Activated CD4-positive, alpha-beta memory T cell treated with anti-CD3 and anti-CD28 coated beads for 36 hours (primary cell): ENCODE results near the gene ATP8A2. TPM values are rescaled to one million over a fixed set of nuclear protein-coding genes. Genes with fewer than 3 reads are reported as not detected.

Experiments
- CTCF ChIA-PET: fragments of 350-600 bp; sonication (Branson Sonifier 250); formaldehyde crosslinking; loops from one replicate; lab custom pipeline; 2021; ENCODE audit warnings: antibody characterized with exemption, inconsistent platforms; lab: Charles Lee
- POLR2A ChIA-PET: fragments of 350-600 bp; sonication (Branson Sonifier 250); formaldehyde crosslinking; loops from one replicate; lab custom pipeline; 2021; ENCODE audit warnings: antibody characterized with exemption; lab: Charles Lee
- DNase-seq: peaks from one replicate; pipeline ENCODE4 v3.0.0-alpha.2; 2020
- H3K27ac Mint-ChIP-seq: one replicate; pipeline ENCODE4 v1.8.0; 2021; ENCODE audit warnings: mixed read lengths
- H3K27me3 Mint-ChIP-seq: one replicate; pipeline ENCODE4 v1.8.0; 2021; ENCODE audit warnings: mixed read lengths
- H3K36me3 Mint-ChIP-seq: one replicate; pipeline ENCODE4 v1.8.0; 2021; ENCODE audit warnings: mixed read lengths
- H3K4me1 Mint-ChIP-seq: one replicate; pipeline ENCODE4 v1.8.0; 2021; ENCODE audit warnings: low read depth, mixed read lengths
- H3K4me3 Mint-ChIP-seq: one replicate; pipeline ENCODE4 v1.8.0; 2021; ENCODE audit warnings: mild to moderate bottlenecking, mixed read lengths
- H3K9me3 Mint-ChIP-seq: one replicate; pipeline ENCODE4 v1.8.0; 2021; ENCODE audit warnings: mixed read lengths
- intact Hi-C: fragments of 100-400 bp; cut with micrococcal nuclease; formaldehyde crosslinking; loops from one replicate; pipeline ENCODE4 v1.15.1; 2023
- total RNA-seq, 2 experiments: library from RNA; stranded (reverse); gene quantifications; one replicate each; pipeline ENCODE4 v1.2.3, GENCODE V29; 2021

The ATP8A2 gene
- total RNA-seq, 2 experiments from 2014 or later, result 0.22 to 0.29 TPM

DNA sequence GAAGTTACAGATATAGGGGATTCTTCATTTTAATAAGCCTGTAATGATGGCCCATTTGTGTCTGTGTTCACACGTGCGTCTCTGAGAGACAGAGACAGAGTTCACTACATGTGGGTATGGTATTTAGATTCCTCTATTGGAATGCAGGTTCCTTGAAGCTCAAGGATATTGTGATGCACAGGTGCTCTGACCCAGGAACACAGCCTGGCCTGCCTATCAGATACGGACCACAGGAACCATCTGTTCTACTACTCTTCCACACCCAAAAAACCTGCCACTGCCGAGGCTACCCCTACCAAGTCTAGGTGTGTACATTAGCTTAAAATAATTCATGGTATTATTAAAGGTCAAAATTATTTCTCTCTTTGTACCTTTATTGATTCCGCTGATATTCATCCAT, 289.2 kb downstream of the ATP8A2 start:
- ChIA-PET CTCF (no interaction called here), POLR2A (no interaction called here)
- no peaks in the 10 kb centered on the region for H3K9me3 Mint-ChIP-seq
- DNase-seq, result no peak
- H3K4me1 Mint-ChIP-seq, result no peaks in the 10 kb centered on the region
- peaks cover 3% of the 10 kb centered on the region for H3K27me3 Mint-ChIP-seq
- H3K27ac Mint-ChIP-seq, result no peak overlapping the region
- intact Hi-C loops, result no loop called here
- no peaks in the 10 kb centered on the region for H3K36me3 Mint-ChIP-seq
- no peak overlapping the region for H3K4me3 Mint-ChIP-seq

DNA sequence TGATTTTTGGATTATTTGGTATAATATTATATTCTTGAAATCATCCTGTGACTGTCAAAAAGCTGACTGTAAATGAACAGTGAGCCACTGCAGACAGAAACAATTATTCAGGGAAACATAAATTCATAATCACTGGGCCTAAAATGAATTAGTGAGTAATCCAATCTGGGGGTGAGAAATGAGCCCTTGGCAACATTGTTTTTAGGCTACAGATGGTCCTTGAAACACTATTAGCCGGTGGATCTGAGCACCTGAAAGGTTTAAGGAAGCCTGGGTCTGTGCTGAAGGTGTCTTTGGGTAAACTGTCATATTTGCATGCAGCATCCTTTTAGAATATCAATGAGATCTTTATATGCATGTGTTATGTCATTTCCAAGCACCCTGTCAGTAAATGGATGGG, 290.7 kb downstream of the ATP8A2 start:
- H3K4me3 Mint-ChIP-seq, result no peak overlapping the region
- no peaks in the 10 kb centered on the region for H3K36me3 Mint-ChIP-seq
- H3K27me3 Mint-ChIP-seq, result peaks cover 3% of the 10 kb centered on the region
- ChIA-PET POLR2A (no interaction called here), CTCF (no interaction called here)
- DNase-seq, result no peak
- intact Hi-C loops, result no loop called here
- no peaks in the 10 kb centered on the region for H3K4me1 Mint-ChIP-seq
- no peaks in the 10 kb centered on the region for H3K9me3 Mint-ChIP-seq
- H3K27ac Mint-ChIP-seq, result no peak overlapping the region

- H3K4me3 Mint-ChIP-seq, result no peak overlapping the region
- CTCF ChIA-PET, result no interaction called here
Measured at GRCh38 chr13:25668345-25668744, 296.6 kb downstream of the ATP8A2 start.

DNA sequence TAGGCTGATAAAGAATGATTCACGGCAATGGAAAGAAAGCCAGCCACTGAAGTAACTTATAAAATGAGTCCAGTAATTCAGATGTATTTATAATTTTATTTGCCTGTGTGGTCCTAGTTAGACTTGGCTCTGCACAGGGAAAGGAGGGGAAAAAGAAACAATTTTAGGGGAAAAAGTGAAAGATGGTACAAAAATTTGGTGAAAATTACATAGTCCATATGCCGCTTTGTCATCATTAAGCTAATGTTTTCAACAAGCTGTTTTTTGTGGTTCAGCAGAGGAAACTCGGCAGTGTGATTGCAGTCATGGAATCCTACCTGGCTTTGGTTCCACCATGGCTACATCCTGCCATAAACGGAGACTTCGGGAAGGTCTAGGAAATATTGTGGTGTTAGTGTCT, 301.9 kb downstream of the ATP8A2 start:
- CTCF ChIA-PET, result no interaction called here
- H3K9me3 Mint-ChIP-seq, result peaks cover 10% of the 10 kb centered on the region

More at GRCh38 chr13:25668345-25668744, 296.6 kb downstream of the ATP8A2 start:
- no peak for DNase-seq
- peaks cover 19% of the 10 kb centered on the region for H3K9me3 Mint-ChIP-seq
- no peak overlapping the region for H3K27ac Mint-ChIP-seq
- intact Hi-C loops, result no loop called here
- no peaks in the 10 kb centered on the region for H3K36me3 Mint-ChIP-seq
- POLR2A ChIA-PET, result no interaction called here
- H3K27me3 Mint-ChIP-seq, result peaks cover 6% of the 10 kb centered on the region
- no peaks in the 10 kb centered on the region for H3K4me1 Mint-ChIP-seq

DNA sequence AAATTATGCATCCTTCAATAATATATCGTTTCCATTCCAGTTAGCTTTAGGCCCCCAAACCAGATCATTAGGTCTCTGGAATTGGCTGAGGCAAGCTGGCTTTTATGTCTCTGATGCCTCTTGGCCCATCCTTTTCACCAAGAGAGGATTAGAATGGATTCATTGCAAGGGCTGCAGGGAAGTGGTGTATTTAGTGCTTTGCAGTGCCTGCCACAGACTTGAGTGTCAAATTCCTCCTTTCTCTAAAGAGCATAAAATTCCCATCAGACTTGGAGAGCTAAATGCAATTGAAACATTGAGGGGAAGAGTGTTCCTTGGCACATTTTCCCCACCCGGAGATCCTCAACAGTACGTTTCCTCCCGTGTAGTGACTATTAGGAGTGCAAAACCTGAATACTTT, 302.6 kb downstream of the ATP8A2 start:
- intact Hi-C loops, result no loop called here
- CTCF ChIA-PET, result no interaction called here
- H3K27ac Mint-ChIP-seq, result no peak overlapping the region
- no peak for DNase-seq
- no peaks in the 10 kb centered on the region for H3K36me3 Mint-ChIP-seq
- POLR2A ChIA-PET, result no interaction called here
- peaks cover 6% of the 10 kb centered on the region for H3K27me3 Mint-ChIP-seq
- H3K9me3 Mint-ChIP-seq, result peaks cover 5% of the 10 kb centered on the region
- no peaks in the 10 kb centered on the region for H3K4me1 Mint-ChIP-seq
- no peak overlapping the region for H3K4me3 Mint-ChIP-seq

More for the DNA sequence above, 301.9 kb downstream of the ATP8A2 start:
- H3K36me3 Mint-ChIP-seq, result no peaks in the 10 kb centered on the region
- POLR2A ChIA-PET, result no interaction called here
- no peak overlapping the region for H3K4me3 Mint-ChIP-seq
- intact Hi-C loops, result no loop called here
- H3K4me1 Mint-ChIP-seq, result no peaks in the 10 kb centered on the region
- no peak overlapping the region for H3K27ac Mint-ChIP-seq
- peaks cover 6% of the 10 kb centered on the region for H3K27me3 Mint-ChIP-seq
- no peak for DNase-seq

DNA sequence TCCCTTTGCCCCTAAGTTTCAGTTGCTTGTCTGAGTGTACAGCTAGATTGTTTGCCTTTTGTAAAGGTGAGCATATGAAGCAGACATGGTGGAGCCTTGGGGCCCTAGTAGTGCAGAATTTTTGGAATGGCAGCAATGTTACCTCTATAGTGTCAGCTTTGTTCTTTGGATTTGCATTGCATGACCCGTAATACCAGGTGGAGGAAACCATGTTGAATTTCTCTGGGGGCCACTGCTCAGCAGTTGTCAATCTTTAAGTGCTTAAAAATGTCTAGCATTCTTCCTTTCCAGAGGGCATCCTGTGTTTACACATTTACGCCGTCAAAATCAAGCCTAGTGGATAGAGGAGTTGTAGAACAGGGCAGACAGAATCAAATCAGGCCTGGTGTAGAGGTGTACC, 303.3 kb downstream of the ATP8A2 start:
- CTCF ChIA-PET, result no interaction called here
- Mint-ChIP-seq H3K4me3 (no peak overlapping the region), H3K9me3 (no peaks in the 10 kb centered on the region), H3K27ac (no peak overlapping the region), H3K4me1 (no peaks in the 10 kb centered on the region), H3K36me3 (no peaks in the 10 kb centered on the region), H3K27me3 (peaks cover 6% of the 10 kb centered on the region)
- POLR2A ChIA-PET, result no interaction called here
- no peak for DNase-seq
- intact Hi-C loops, result no loop called here

GRCh38 chr13:25677956-25678355, 306.2 kb downstream of the ATP8A2 start:
- POLR2A ChIA-PET, result no interaction called here
- no peaks in the 10 kb centered on the region for H3K27me3 Mint-ChIP-seq
- no peaks in the 10 kb centered on the region for H3K36me3 Mint-ChIP-seq
- no peak overlapping the region for H3K27ac Mint-ChIP-seq
- H3K9me3 Mint-ChIP-seq, result no peaks in the 10 kb centered on the region
- no peak overlapping the region for H3K4me3 Mint-ChIP-seq
- CTCF ChIA-PET, result no interaction called here
- intact Hi-C loops, result no loop called here
- H3K4me1 Mint-ChIP-seq, result no peaks in the 10 kb centered on the region
- no peak for DNase-seq

GRCh38 chr13:25678398-25678797, 306.6 kb downstream of the ATP8A2 start:
- Mint-ChIP-seq H3K27ac (no peak overlapping the region), H3K27me3 (no peaks in the 10 kb centered on the region), H3K4me1 (no peaks in the 10 kb centered on the region), H3K9me3 (no peaks in the 10 kb centered on the region), H3K36me3 (no peaks in the 10 kb centered on the region), H3K4me3 (no peak overlapping the region)
- POLR2A ChIA-PET, result no interaction called here
- intact Hi-C loops, result no loop called here
- CTCF ChIA-PET, result no interaction called here
- peak; percentile 10 for DNase-seq

- no peaks in the 10 kb centered on the region for H3K27me3 Mint-ChIP-seq
- ChIA-PET POLR2A (no interaction called here), CTCF (no interaction called here)
- DNase-seq, result no peak
- no peaks in the 10 kb centered on the region for H3K4me1 Mint-ChIP-seq
- no peaks in the 10 kb centered on the region for H3K36me3 Mint-ChIP-seq
- H3K27ac Mint-ChIP-seq, result no peak overlapping the region
- intact Hi-C loops, result no loop called here
- no peaks in the 10 kb centered on the region for H3K9me3 Mint-ChIP-seq
- H3K4me3 Mint-ChIP-seq, result no peak overlapping the region
Measured at GRCh38 chr13:25679159-25679558, 307.4 kb downstream of the ATP8A2 start.

DNA sequence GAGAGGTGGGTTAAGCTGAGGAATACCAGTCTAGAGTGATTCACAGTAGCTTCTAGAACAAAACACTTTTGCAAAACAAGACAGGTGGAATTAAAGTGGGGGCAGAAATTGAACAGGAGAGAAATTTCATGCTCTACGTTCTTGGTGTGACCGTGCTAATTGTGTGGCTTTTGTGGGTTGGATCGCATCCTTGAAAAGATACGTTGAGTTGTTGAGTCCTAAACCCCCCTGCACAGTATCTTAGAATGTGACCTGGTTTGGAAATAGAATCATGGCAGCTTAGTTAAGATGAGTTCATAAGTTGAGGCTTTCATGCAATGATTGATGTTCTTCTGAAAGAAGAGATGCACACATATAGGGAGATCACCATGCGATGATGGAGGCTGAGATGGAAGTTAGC, 308.2 kb downstream of the ATP8A2 start:
- Mint-ChIP-seq H3K36me3 (no peaks in the 10 kb centered on the region), H3K27me3 (no peaks in the 10 kb centered on the region), H3K9me3 (no peaks in the 10 kb centered on the region), H3K27ac (no peak overlapping the region), H3K4me1 (no peaks in the 10 kb centered on the region), H3K4me3 (no peak overlapping the region)
- no peak for DNase-seq
- CTCF ChIA-PET, result no interaction called here
- intact Hi-C loops, result no loop called here
- POLR2A ChIA-PET, result no interaction called here

DNA sequence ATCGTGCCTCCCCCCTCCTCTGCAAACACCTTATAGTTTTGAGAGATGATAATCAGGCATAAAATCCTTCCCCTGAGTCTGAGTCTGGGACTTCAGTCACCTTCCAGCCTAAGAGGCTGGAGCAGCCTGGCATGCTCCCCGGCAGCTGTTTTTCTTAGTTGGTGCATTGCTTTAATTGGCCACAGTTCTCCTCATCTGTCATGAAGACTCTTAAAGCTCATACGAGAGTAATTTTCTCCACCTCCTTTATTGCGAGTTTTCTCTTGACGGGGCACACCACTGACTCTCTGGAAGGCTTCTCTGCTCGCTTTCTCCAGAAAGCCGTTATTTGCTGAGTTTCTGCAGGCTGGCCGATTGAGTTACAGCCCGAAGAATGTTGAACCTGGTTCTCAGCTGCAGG, 310.5 kb downstream of the ATP8A2 start:
- POLR2A ChIA-PET, result no interaction called here
- H3K27me3 Mint-ChIP-seq, result no peaks in the 10 kb centered on the region
- no peaks in the 10 kb centered on the region for H3K9me3 Mint-ChIP-seq
- H3K4me1 Mint-ChIP-seq, result no peaks in the 10 kb centered on the region
- H3K36me3 Mint-ChIP-seq, result no peaks in the 10 kb centered on the region
- no peak for DNase-seq
- no peak overlapping the region for H3K27ac Mint-ChIP-seq
- CTCF ChIA-PET, result no interaction called here
- intact Hi-C loops, result no loop called here
- H3K4me3 Mint-ChIP-seq, result no peak overlapping the region

GRCh38 chr13:25683056-25683455, 311.3 kb downstream of the ATP8A2 start:
- Mint-ChIP-seq H3K27me3 (no peaks in the 10 kb centered on the region), H3K4me1 (no peaks in the 10 kb centered on the region), H3K36me3 (no peaks in the 10 kb centered on the region), H3K9me3 (no peaks in the 10 kb centered on the region), H3K4me3 (no peak overlapping the region), H3K27ac (no peak overlapping the region)
- intact Hi-C loops, result no loop called here
- POLR2A ChIA-PET, result no interaction called here
- no peak for DNase-seq
- CTCF ChIA-PET, result no interaction called here

DNA sequence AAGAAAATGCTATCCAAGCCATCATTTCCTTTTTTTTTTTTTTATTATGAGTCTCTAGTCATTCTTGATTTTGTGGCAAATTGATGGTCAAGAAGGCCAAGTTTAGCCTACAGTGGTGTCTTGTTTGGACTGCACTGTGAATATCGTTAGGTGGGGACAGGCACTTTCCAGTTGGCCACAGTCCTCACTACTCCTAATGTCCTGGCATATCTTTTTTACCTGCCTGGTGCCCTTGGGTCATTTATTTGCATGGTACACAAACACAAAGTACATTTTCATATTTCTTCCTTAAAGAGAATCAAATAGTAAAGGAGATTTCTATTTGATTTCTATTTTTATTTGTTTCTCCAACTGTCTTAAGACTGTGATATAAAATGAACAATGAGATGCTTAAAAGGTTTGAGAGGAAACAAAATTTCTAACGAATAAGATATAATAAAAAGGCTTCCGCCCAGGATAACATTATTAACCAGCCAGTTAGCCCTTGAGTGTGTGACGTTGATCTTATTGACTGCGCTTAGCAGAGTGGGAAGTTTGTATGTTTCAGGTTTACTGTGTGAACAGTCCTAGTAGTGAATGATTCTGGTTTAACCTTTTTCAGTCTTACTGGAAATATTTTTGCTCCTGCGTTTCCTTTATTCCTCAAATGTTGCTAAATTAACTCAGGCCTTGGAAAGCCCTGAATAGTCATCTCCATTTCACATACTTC, 312.0 kb downstream of the ATP8A2 start:
- intact Hi-C loops, result no loop called here
- ChIA-PET CTCF (no interaction called here), POLR2A (no interaction called here)
- no peaks in the 10 kb centered on the region for H3K4me1 Mint-ChIP-seq
- H3K27ac Mint-ChIP-seq, result no peak overlapping the region
- H3K36me3 Mint-ChIP-seq, result no peaks in the 10 kb centered on the region
- no peak overlapping the region for H3K4me3 Mint-ChIP-seq
- H3K27me3 Mint-ChIP-seq, result no peaks in the 10 kb centered on the region
- H3K9me3 Mint-ChIP-seq, result no peaks in the 10 kb centered on the region
- no peak for DNase-seq
